GM18498 (cell line): ENCODE measurements around the gene PIGU.
"Not testable (repeated sequence)": the region's sequence is repeated elsewhere in the genome, so short reads cannot be mapped to it uniquely, and the experiment has no call there.

Source experiments
- ATAC-seq: cut with Tn5 transposase; IDR thresholded peaks from one replicate; pipeline ENCODE4 v1.9.1; 2021; ENCODE audit warnings: mild to moderate bottlenecking, moderate library complexity; ENCODE audit not compliant: unreplicated experiment

The PIGU gene

GRCh38 chr20:34537651-34538050 is 139.2 kb downstream of the PIGU start:
- no peak for ATAC-seq

- ATAC-seq = no peak
Observed at GRCh38 chr20:34536798-34537394, 140.0 kb downstream of the PIGU start.

- ATAC-seq = no peak
Observed at GRCh38 chr20:34535857-34536256, 141.0 kb downstream of the PIGU start.

- no peak for ATAC-seq
Observed at GRCh38 chr20:34535301-34535840, 141.5 kb downstream of the PIGU start.

GRCh38 chr20:34534391-34535165 is 142.3 kb downstream of the PIGU start:
- ATAC-seq = no peak

- ATAC-seq = no peak
Observed at GRCh38 chr20:34532756-34533155, 144.1 kb downstream of the PIGU start.

- ATAC-seq = no peak
Observed at GRCh38 chr20:34532320-34532719, 144.6 kb downstream of the PIGU start.

GRCh38 chr20:34531608-34532265 is 145.2 kb downstream of the PIGU start:
- no peak for ATAC-seq

- ATAC-seq = no peak
Observed at GRCh38 chr20:34530342-34530741, 146.6 kb downstream of the PIGU start.

GRCh38 chr20:34529742-34530141 is 147.2 kb downstream of the PIGU start:
- ATAC-seq = no peak

- ATAC-seq = no peak
Observed at GRCh38 chr20:34528921-34529297, 148.0 kb downstream of the PIGU start.

- ATAC-seq = no peak
Observed at GRCh38 chr20:34527016-34527415, 149.9 kb downstream of the PIGU start.

- no peak for ATAC-seq
Observed at GRCh38 chr20:34526466-34526865, 150.4 kb downstream of the PIGU start.

- ATAC-seq = no peak
Observed at GRCh38 chr20:34525709-34526416, 151.0 kb downstream of the PIGU start.

GRCh38 chr20:34525342-34525708 is 151.6 kb downstream of the PIGU start:
- no peak for ATAC-seq

GRCh38 chr20:34524426-34524825 is 152.5 kb downstream of the PIGU start:
- ATAC-seq = no peak

GRCh38 chr20:34522969-34523871 is 153.7 kb downstream of the PIGU start:
- no peak for ATAC-seq

- ATAC-seq = not testable (repeated sequence)
Observed at GRCh38 chr20:34519841-34520240, 157.1 kb downstream of the PIGU start.

- not testable (repeated sequence) for ATAC-seq
Observed at GRCh38 chr20:34518863-34519262, 158.0 kb downstream of the PIGU start.

GRCh38 chr20:34517114-34517505 is 159.8 kb downstream of the PIGU start:
- no peak for ATAC-seq
